HG03432 (cell line): ENCODE measurements around the gene ACSF3.

Source experiments
- ATAC-seq: cut with Tn5 transposase; IDR thresholded peaks from one replicate; pipeline ENCODE4 v1.9.1; 2021; ENCODE audit warnings: mild to moderate bottlenecking, moderate library complexity; ENCODE audit not compliant: unreplicated experiment

Gene ACSF3

DNA sequence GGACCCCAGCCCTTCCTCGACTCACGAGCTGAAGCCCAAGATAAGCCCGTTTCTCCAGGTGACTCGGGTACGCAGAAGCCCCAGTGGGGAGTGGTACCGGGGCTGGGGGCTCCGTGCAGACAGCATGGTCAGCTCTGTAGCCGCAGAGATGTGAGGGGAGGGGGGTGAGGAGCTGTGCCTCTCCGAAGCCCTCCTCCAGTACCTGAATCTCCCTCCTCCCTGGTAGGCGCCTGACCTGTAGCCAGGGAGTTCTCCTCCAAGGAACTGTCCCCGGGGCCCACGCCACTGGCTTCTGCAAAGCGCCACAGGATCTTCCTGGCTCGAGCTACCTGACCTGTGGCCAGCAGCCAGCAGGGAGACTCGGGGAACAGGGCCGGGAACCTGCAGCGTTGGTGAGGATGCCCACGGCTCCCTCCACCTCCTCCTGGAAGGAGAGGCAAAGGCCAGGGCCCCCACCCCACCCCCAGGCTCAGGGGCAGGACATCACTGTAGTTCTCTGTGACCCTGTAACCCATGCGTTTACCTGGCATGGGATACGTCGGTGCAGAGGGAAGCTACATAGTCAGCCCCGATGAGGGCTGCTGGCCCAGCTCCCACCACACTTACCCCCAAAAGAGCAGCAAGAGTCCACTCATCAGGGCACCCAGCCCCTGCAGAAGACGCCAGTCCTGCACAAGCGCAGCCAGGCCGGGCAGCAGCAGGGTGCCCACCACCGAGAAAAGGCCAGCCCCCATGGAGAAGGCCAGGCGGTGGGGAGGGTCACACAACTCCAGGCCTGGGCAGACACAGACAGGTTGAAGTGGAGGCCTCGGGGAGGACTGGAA is 105.0 kb downstream of the ACSF3 start:
- ATAC-seq = no peak

DNA sequence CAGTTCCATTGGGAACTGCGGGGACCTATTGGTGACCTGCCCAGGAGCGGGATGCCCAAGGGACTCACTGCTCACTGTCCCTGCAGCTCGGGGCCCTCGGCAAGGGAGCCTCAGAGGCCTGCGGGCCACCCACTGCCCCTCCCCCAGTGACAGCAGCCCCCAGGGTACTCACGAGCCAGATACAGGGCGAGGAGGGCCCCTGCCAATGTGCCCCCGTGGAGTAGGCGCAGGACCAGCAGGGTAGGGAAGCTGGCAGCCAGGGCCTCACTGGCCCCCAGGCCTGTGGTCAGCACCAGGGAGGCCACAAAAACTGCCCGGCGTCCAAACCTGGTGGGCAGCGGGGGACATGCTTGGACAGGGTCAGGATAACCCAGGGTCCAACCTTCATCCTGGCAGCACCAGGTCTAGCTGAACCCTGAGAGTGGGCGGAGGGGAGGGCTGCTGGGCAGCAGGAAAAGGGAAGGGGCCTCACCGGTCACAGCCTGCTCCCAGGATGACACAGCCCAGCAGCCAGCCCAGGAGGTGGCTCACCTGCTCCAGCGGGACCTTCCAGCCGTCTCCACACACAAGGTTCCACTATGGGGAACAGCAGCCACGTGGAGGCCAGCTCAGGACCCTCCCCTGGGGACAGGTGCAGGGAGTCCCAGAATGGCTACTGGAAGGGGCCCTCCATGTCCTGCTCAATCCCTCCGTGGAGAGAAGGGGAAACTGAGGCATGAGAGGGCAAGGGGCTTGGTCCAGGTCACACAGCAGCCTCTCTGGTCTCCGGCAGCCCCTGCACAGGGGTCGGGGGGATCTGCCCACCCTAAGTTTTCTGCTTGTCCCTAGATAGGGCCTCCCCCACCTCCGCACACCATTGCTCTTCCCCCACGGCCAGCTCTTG is 105.8 kb downstream of the ACSF3 start:
- no peak for ATAC-seq

DNA sequence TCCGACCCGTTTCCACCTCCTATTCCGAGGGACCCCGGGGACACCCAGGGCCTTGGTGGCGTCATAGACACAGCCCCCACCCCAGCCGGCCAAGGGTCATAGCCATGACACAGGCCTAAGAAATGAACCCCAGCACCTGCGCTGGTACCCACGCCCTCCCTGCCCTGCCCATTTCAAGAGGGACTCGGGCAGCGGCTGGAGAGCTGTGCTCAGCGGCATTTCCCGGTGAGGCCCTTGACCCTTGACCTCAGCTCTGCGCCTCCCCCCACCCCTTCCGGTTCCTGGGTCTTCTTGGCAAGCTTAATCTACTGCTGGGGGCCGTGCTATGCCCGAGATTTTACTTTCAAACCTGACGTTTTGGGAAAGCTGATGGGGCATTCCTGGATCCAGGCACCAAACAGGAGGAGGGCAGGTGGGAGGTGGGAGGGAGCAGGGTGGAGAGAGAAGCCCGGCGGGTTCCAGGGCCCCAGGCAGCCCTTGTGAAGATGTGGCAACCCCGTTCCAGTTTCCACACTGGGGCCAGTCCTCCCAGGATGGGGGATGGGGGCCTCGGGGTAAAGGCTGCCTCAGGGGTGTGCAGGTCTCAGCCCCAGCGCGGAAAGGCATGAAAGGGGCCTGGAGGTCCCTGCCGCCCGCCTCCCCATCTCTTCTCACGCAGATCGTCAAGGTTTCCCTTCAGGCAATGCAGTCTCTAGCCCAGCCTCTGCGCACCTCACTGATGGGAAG is 106.6 kb downstream of the ACSF3 start, which contains the start of gene SLC22A31:
Gene SLC22A31, minus strand, starts transcription at position 414 of the 726 bp plus-strand sequence. Its CDS starts 36 bp downstream, at position 378.
- ATAC-seq = no peak

DNA sequence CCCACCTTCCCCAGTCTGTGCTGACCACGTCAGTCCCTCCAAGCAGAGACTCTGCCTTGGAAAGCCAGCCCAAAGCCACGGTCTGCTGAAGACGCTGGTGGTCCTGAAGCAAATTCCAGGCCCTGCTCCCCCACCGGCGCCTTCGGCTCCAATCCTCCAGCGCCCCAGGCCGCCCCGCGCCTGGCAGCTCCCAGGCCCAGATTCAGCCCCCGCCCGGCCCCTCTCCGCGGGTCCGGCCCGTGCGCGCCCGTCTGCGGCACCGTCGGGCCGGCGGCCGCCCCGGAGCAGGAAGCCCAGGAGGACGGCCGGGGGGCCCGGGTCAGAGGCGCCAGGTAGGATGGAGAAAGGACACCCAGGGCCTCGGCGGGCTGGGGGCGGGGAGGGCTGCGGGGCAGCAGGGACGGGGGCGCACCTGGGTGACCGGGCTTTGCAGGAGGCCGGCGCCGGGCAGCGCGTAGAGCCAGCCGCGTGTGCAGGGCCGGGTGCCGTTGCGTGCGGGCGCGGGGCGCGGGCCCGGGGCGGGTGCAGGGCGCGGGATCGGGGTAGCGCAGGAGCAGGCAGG is 107.3 kb downstream of the ACSF3 start:
- ATAC-seq = no peak

DNA sequence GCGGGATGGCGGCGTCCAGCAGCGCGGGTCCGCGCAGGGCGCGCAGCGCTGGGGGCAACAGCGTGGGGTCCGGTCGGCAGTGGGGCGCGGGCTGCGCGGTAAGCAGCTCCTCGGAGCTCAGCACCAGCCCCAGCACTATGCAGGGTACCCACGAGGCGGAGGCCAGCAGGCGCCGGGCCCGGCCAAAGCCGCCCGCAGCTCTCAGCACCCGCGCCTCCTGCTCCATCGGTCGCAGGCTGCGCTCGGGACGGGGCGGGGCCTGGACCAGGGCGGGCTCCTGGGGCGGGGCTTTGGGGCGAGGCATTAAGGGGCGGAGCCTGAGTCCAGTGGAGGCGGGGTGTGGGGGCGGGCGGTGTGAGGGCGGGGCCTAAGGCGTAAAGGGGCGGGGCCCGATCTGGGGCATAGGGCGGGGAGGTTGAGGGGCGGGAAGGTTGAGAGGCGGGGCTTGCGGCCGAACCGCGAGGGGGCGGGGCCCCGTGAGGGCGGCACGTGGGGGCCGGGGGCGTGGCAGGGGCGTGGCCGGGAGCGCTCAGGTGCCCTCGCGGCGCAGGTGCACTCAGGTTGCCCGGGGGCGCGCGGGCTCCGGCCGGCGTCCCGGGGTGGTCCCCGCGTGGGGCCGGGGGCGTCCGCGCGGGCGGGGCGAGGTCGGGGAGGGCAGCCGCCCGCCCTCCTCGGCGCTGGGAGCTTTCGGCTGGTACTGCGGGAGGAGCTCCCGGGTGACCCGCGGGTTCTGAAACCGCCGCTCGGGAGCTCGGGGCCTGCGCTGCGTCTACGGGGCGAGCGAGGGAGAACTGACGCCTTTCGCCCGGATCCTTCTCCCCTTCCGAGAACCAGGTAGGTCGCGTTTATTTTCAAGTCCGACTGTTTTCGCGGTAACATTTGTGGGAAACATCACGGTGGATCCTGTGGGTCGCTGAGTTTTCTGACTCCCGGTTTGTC is 108.1 kb downstream of the ACSF3 start:
- ATAC-seq = no peak

DNA sequence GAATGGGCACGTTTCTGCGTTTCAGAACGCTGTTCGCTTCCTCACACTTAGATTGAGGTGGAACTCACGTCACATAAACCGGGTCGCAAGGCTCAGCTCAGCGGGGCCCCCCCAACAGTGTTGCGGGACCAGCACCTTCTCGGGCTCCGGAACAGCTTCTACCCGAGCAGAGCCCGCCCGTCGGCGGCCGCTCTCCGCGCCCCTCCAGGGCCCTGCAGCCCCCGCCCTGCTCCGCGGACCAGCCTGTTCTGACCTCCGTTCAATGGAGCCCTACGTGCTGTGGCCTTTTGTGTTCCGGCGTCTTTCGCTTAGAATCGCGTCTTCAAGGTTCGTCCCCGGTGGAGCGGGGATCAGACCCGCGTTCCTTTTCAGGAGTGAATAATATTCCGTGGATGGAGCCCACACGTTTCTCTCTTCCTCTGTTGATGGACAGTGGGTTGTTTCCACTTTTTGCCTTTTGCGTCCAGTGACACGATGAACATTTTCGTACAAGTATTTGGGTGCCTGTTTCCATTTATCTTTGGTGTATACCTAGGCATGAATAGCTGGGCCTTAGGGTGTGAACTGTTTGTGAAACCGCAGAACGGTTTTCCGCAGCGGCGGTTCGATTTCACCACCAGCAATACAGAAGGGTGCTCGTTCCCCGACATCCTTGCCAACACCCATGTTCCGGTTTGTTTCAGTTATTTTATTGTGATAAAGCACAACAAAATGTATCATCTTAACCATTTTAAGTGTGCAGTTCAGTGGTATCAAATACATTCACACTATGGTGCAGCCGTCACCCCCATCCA is 109.0 kb downstream of the ACSF3 start:
- no peak for ATAC-seq
